Neural cell (in vitro differentiated cells): ENCODE results near the gene LRRC8E. TPM values are rescaled to one million over a fixed set of nuclear protein-coding genes. Genes with fewer than 3 reads are reported as not detected.
A peak's percentile ranks its signal among the peaks of the same experiment; 100 is the strongest.
"Not testable (repeated sequence)": the region's sequence is repeated elsewhere in the genome, so short reads cannot be mapped to it uniquely, and the experiment has no call there.

Experiments
- H2AFZ ChIP-seq: fragments of 200-600, 300-800 bp; sonication (generic), shearing (Covaris generic); 2 replicates; pipeline ENCODE4 v1.6.0; 2014; ENCODE audit warnings: low read depth, mild to moderate bottlenecking, antibody characterized with exemption, low read length, moderate library complexity
- H3F3A ChIP-seq: fragments of 200-600 bp; shearing (Covaris generic); 2 replicates; pipeline ENCODE4 v1.6.1; 2016; ENCODE audit warnings: mild to moderate bottlenecking, moderate library complexity, mixed read lengths, antibody characterized with exemption, low read length; ENCODE audit not compliant: insufficient read depth, poor library complexity, severe bottlenecking
- H3K27ac ChIP-seq: fragments of 200-600, 300-800 bp; sonication (generic), shearing (Covaris generic); 2 replicates; pipeline ENCODE4 v1.5.1; 2014; ENCODE audit warnings: mild to moderate bottlenecking, low read length, moderate library complexity
- H3K27me3 ChIP-seq: fragments of 300-800, 200-600 bp; sonication (generic), shearing (Covaris generic); 2 replicates; pipeline ENCODE4 v1.6.0; 2014; ENCODE audit warnings: mild to moderate bottlenecking, low read depth, low read length, moderate library complexity; ENCODE audit not compliant: insufficient read depth
- H3K36me3 ChIP-seq: fragments of 300-800, 200-600 bp; sonication (generic), shearing (Covaris generic); 2 replicates; pipeline ENCODE4 v1.5.1; 2014; ENCODE audit warnings: mild to moderate bottlenecking, antibody characterized with exemption, low read length, moderate library complexity; ENCODE audit not compliant: insufficient read depth
- H3K4me2 ChIP-seq: fragments of 300-800, 200-600 bp; sonication (generic), shearing (Covaris generic); 2 replicates; pipeline ENCODE4 v1.6.0; 2014; ENCODE audit warnings: mild to moderate bottlenecking, low read length
- H3K4me3 ChIP-seq: fragments of 300-800, 200-600 bp; sonication (generic), shearing (Covaris generic); 2 replicates; pipeline ENCODE4 v1.5.1; 2014; ENCODE audit warnings: mild to moderate bottlenecking, low read length, moderate library complexity
- H3K79me2 ChIP-seq: fragments of 200-600 bp; shearing (Covaris generic); replicated peaks from 2 replicates; pipeline ENCODE4 v1.6.0; 2014; ENCODE audit warnings: mild to moderate bottlenecking, low read length, moderate library complexity; ENCODE audit not compliant: insufficient read depth
- H3K9ac ChIP-seq: fragments of 300-800, 200-600 bp; sonication (generic), shearing (Covaris generic); 2 replicates; pipeline ENCODE4 v1.6.1; 2016; ENCODE audit warnings: mild to moderate bottlenecking, low read length, mixed read lengths
- H3K9me2 ChIP-seq: fragments of 200-600 bp; shearing (Covaris generic); 2 replicates; pipeline ENCODE4 v1.6.1; 2016; ENCODE audit warnings: mild to moderate bottlenecking, low read length, mixed read lengths; ENCODE audit not compliant: insufficient read depth
- H3K9me3 ChIP-seq: fragments of 200-600, 300-800 bp; sonication (generic), shearing (Covaris generic); 2 replicates; pipeline ENCODE4 v1.6.1; 2016; ENCODE audit warnings: mild to moderate bottlenecking, mixed run types, low read length, moderate library complexity, mixed read lengths
- H4K20me1 ChIP-seq: fragments of 200-600 bp; shearing (Covaris generic); 2 replicates; pipeline ENCODE4 v1.6.1; 2016; ENCODE audit warnings: mild to moderate bottlenecking, mixed run types; ENCODE audit not compliant: insufficient read depth
- EP300 ChIP-seq: fragments of 450-650 bp; conservative IDR thresholded peaks from 2 replicates; pipeline ENCODE4 v1.6.1; 2014; ENCODE audit warnings: antibody characterized with exemption, mild to moderate bottlenecking, moderate library complexity; ENCODE audit not compliant: poor library complexity, severe bottlenecking
- EZH2 ChIP-seq: fragments of 200-600, 300-800 bp; shearing (Covaris generic), sonication (generic); IDR thresholded peaks from 2 replicates; pipeline ENCODE4 v1.6.1; 2014; ENCODE audit warnings: antibody characterized with exemption, low read length, borderline replicate concordance, mild to moderate bottlenecking; ENCODE audit not compliant: insufficient read depth, poor library complexity, severe bottlenecking
- MXI1 ChIP-seq: fragments of 450-650 bp; conservative IDR thresholded peaks from 2 replicates; pipeline ENCODE4 v1.6.1; 2014; ENCODE audit warnings: antibody characterized with exemption, mild to moderate bottlenecking; ENCODE audit not compliant: poor library complexity, severe bottlenecking
- POLR2AphosphoS5 ChIP-seq: IDR thresholded peaks from 2 replicates; pipeline ENCODE4 v1.6.1; 2012
- RAD21 ChIP-seq: fragments of 450-650 bp; conservative IDR thresholded peaks from 2 replicates; pipeline ENCODE4 v1.6.1; 2014; ENCODE audit warnings: antibody characterized with exemption, mild to moderate bottlenecking, moderate library complexity
- SMC3 ChIP-seq: fragments of 450-650 bp; conservative IDR thresholded peaks from 2 replicates; pipeline ENCODE4 v1.6.1; 2014; ENCODE audit warnings: antibody characterized with exemption, mild to moderate bottlenecking, moderate library complexity; ENCODE audit not compliant: poor library complexity
- polyA plus RNA-seq: library from polyadenylated mRNA; depleted of rRNA; stranded (reverse); fragments of >200 nt; gene quantifications from 2 replicates; pipeline ENCODE4 v1.2.3, GENCODE V29; 2014
- TF ChIP-seq, protein P1 (sequence below): fragments of 450-650 bp; IDR thresholded peaks from 2 replicates; pipeline ENCODE4 v1.5.1; 2014; ENCODE audit warnings: antibody characterized with exemption, mild to moderate bottlenecking, moderate library complexity; ENCODE audit not compliant: poor library complexity, severe bottlenecking
- TF ChIP-seq, protein P2 (sequence below): IDR thresholded peaks from 2 replicates; pipeline ENCODE4 v1.6.1; 2012; ENCODE audit warnings: borderline replicate concordance

LRRC8E gene
- polyA plus RNA-seq, 1 donor from 2014 or later, result not detected

DNA sequence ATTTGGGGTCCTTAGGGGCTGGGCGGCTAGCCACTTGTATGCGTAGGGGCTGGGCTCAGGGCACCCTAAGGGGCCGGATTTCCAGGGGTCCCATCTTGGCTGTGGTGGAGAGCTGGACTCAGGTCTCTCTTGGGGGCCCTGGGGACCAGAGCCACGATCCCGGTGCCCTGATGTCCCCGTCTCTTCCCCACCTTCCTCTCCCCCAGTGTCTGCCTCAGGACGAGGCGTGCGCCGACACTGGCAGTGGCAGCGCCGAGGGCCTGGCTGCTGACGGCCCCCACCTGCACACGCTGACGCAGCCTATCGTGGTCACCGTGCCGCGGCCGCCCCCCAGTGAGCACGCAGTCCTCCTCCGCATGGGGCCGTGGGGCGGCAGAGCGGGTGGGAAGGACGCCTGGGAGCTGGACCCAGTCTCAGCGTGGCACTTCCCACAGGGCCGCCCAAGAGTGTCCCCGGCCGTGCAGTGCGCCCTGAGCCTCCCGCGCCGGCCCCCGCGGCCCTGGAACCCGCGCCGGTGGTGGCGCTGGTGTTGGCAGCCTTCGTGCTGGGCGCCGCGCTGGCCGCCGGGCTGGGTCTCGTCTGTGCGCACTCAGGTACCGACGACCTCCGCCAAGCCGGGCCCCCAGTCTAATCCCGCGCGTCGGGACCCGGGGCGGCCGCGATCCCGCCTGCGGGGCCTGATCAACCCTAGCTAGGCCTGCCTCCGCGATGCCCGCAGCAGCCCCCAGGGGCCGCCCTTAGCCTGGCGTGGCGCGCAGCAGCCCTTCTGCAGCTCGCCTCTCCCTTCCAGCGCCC, 29.2 kb downstream of the LRRC8E start:
- H3K79me2 ChIP-seq, result no peaks in the 10 kb centered on the region
- H3K36me3 ChIP-seq, result no peaks in the 10 kb centered on the region
- peaks cover 49% of the 10 kb centered on the region for H3K27me3 ChIP-seq
- no peaks in the 10 kb centered on the region for H3F3A ChIP-seq
- no peak overlapping the region for H3K4me2 ChIP-seq
- TF ChIP-seq EZH2 (peak; percentile 29), POLR2AphosphoS5 (no peak)
- TF ChIP-seq, protein P1, sequence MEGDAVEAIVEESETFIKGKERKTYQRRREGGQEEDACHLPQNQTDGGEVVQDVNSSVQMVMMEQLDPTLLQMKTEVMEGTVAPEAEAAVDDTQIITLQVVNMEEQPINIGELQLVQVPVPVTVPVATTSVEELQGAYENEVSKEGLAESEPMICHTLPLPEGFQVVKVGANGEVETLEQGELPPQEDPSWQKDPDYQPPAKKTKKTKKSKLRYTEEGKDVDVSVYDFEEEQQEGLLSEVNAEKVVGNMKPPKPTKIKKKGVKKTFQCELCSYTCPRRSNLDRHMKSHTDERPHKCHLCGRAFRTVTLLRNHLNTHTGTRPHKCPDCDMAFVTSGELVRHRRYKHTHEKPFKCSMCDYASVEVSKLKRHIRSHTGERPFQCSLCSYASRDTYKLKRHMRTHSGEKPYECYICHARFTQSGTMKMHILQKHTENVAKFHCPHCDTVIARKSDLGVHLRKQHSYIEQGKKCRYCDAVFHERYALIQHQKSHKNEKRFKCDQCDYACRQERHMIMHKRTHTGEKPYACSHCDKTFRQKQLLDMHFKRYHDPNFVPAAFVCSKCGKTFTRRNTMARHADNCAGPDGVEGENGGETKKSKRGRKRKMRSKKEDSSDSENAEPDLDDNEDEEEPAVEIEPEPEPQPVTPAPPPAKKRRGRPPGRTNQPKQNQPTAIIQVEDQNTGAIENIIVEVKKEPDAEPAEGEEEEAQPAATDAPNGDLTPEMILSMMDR, result peak; percentile 60
- no peaks in the 10 kb centered on the region for H4K20me1 ChIP-seq
- peak overlapping the region; percentile 5 for H3K9ac ChIP-seq
- H3K9me2 ChIP-seq, result no peaks in the 10 kb centered on the region
- H3K27ac ChIP-seq, result no peak overlapping the region
- no peak overlapping the region for H2AFZ ChIP-seq
- peak overlapping the region; percentile 48 for H3K4me3 ChIP-seq
- no peaks in the 10 kb centered on the region for H3K9me3 ChIP-seq

DNA sequence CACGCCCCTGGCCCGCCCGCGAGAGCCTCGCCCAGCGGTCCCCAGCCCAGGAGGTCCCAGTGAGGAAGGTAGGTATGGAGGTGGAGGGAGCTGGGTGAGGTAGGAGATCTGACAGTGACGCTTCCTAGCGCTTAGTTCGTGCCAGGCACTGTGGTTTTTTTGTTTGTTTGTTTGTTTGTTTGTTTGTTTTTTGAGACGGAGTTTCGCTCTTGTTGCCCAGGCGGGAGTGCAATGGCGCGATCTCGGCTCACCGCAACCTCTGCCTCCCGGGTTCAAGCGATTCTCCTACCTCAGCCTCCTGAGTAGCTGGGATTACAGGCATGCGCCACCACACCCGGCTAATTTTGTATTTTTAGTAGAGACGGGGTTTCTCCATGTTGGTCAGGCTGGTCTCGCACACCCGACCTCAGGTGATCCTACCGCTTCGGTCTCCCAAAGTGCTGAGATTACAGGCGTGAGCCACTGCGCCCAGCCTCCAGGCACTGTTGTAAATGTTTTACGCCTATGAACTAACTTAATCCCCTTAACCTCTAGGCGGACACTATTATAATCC, 29.8 kb downstream of the LRRC8E start:
- not testable (repeated sequence) for H3K9me2 ChIP-seq, H3K79me2 ChIP-seq, H3K9me3 ChIP-seq, H3K27ac ChIP-seq, H3K36me3 ChIP-seq, H4K20me1 ChIP-seq, H2AFZ ChIP-seq, H3K9ac ChIP-seq, H3K4me2 ChIP-seq, H3F3A ChIP-seq
- TF ChIP-seq, protein P1, result peak; percentile 18
- H3K4me3 ChIP-seq, result peak overlapping the region; percentile 48
- peaks cover 49% of the 10 kb centered on the region for H3K27me3 ChIP-seq

DNA sequence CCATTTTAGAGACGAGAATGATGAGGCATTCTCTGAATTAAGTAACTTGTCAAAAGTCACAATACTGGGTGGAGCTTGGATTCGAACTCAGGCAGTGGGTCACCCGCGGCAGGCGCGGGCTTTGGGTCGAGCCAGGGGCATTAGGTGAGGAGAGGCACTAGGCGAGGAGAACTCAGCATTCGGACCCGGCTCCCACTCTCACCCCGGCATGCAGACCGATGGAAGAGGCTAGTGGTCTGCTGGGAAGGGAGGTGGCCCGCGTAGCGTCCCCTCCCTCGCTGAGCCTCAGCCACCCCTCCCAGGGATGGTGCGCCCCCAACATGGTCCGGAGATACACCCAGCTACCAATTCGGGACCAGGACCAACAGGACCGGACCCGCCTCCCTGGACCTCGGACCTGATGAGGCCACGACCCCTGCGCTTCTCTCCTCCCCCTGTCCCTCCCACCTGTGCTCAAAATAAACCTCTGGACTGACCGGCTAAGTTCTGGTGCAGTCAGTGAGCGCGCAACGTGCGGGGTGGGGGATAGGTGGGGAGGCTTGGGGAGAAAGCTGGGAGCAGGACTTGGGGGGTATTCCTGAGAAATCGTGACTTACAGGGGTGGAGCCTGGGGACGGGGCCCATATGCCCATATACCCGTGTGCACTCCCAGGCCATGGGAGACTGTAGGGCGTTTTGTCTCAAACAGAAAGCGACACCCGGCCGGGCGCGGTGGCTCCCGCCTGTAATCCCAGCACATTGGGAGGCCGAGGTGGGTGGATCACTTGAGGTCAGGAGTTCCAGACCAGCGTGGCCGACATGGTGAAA, 30.5 kb downstream of the LRRC8E start:
- no peaks in the 10 kb centered on the region for H3K9me3 ChIP-seq
- no peaks in the 10 kb centered on the region for H3K36me3 ChIP-seq
- H2AFZ ChIP-seq, result no peak overlapping the region
- H4K20me1 ChIP-seq, result peaks cover 6% of the 10 kb centered on the region
- peaks cover 49% of the 10 kb centered on the region for H3K27me3 ChIP-seq
- H3F3A ChIP-seq, result no peaks in the 10 kb centered on the region
- no peak overlapping the region for H3K27ac ChIP-seq
- no peak overlapping the region for H3K4me3 ChIP-seq
- no peaks in the 10 kb centered on the region for H3K9me2 ChIP-seq
- no peak overlapping the region for H3K9ac ChIP-seq
- H3K79me2 ChIP-seq, result peaks cover 2% of the 10 kb centered on the region
- TF ChIP-seq, protein P1, result no peak
- no peak for TF ChIP-seq SMC3
- no peak for TF ChIP-seq RAD21
- no peak for TF ChIP-seq POLR2AphosphoS5
- TF ChIP-seq, protein P2, sequence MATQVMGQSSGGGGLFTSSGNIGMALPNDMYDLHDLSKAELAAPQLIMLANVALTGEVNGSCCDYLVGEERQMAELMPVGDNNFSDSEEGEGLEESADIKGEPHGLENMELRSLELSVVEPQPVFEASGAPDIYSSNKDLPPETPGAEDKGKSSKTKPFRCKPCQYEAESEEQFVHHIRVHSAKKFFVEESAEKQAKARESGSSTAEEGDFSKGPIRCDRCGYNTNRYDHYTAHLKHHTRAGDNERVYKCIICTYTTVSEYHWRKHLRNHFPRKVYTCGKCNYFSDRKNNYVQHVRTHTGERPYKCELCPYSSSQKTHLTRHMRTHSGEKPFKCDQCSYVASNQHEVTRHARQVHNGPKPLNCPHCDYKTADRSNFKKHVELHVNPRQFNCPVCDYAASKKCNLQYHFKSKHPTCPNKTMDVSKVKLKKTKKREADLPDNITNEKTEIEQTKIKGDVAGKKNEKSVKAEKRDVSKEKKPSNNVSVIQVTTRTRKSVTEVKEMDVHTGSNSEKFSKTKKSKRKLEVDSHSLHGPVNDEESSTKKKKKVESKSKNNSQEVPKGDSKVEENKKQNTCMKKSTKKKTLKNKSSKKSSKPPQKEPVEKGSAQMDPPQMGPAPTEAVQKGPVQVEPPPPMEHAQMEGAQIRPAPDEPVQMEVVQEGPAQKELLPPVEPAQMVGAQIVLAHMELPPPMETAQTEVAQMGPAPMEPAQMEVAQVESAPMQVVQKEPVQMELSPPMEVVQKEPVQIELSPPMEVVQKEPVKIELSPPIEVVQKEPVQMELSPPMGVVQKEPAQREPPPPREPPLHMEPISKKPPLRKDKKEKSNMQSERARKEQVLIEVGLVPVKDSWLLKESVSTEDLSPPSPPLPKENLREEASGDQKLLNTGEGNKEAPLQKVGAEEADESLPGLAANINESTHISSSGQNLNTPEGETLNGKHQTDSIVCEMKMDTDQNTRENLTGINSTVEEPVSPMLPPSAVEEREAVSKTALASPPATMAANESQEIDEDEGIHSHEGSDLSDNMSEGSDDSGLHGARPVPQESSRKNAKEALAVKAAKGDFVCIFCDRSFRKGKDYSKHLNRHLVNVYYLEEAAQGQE, result no peak
- no peak for TF ChIP-seq EP300
- TF ChIP-seq EZH2, result no peak
- no peak for TF ChIP-seq MXI1
- H3K4me2 ChIP-seq, result no peak overlapping the region
